Forelimb muscle (tissue), 1 donor: Measurements from ENCODE around the gene TAPBPL. TPM values are rescaled to one million over a fixed set of nuclear protein-coding genes. Genes with fewer than 3 reads are reported as not detected.
A peak's percentile ranks its signal among the peaks of the same experiment; 100 is the strongest.
"Not testable (repeated sequence)": the region's sequence is repeated elsewhere in the genome, so short reads cannot be mapped to it uniquely, and the experiment has no call there.

Experiments used
- DNase-seq: peaks from one replicate; pipeline ENCODE4 v3.0.0-alpha.2; 2013; ENCODE audit warnings: low read depth
- polyA plus RNA-seq: library from polyadenylated mRNA; unstranded; fragments of 120-200 nt; gene quantifications from one replicate; pipeline ENCODE4 v1.2.1, GENCODE V29; 2013; ENCODE audit not compliant: insufficient read length

The TAPBPL gene
- polyA plus RNA-seq, 1 donor, result 8.0 TPM

DNA sequence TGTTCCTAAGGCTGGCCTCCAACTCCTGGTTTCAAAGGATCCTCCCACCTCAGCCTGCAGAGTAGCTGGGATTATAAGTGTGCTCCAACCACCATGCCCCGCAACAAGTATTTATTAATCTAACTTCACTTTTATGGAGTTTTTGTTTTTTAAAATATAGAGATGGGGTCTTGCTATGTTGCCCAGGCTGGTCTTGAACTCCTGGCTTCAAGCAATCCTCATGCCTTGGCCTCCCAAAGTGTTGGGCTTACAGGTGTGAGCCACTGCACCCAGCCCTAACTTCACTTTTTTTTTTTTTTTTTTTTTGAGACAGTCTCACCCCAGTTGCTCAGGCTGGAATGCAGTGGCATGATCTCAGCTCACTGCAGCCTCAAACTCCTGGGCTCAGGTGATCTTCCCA, 38.8 kb downstream of the TAPBPL start:
- not testable (repeated sequence) for DNase-seq

DNA sequence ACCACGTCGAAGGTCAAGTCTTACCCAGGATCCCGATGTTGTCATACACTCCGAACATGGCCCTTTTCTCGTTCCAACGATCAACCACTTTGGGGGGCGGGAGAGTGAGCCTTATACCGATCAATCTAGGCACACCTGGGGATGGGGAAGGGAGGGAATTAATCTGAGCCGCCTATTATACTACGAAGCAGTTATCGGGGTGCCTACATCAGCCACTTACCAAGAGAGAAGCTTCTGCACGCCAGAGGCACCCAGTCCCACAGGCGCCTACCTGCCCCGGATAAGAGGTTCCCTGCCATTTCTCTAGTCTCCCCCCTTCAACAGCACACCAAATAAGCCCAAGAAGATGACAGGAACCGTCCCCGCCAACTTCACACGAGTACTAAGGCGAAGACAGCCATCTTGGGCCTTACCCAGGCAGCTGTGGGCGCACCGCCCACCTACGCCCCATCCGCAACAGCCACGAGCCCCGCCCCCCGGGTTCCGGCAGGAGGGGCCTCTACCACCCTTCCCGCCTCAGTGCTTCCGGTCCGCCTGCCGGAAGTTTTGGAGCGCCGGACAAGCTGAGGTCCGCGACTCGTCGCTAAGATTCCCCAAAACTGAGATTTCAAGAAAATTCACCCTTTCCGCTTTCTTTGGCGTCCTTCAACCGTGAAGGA, 41.1 kb downstream of the TAPBPL start, which contains the start of gene MRPL51:
TSS of gene MRPL51 (minus strand) at position 425 of the 659 bp plus-strand sequence. CDS start at position 299, 126 bp downstream.
- peak; percentile 82 for DNase-seq

DNA sequence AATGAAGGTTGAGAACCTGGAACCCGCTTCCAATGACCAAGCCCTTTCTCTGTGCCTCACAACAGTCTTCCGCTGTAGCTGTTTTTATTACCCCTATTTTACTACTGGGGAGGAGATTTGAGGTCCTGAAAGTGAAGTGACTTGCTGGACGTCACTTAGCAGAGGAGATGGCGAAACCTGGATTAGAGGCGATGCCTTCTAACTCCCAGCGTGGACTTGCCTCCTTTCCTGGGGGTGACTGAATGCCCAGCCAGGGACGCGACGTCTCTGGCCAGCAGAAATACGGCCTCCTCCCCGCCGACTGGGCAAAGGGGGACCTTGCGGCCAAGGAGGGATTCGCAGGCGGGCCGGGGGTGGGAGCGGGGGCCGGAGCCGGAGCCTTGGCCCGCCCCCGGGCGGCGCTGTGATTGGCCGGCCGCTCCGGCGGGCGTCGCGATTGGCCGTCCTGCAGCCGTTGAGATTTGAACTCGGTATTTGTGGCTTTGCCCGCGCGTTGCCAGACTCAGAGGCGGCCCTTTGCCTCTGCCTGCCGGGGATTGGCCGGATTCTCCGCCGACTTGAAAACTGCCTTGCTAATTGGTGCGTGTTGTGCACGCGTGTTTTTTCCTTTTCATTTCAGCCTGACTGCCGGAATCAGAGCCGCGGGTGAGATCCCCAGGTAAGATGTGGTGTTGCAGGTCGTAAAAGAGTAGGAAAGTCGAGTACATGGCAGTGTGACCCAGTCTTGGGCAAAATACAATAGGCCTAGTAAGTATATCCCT, 41.8 kb downstream of the TAPBPL start, which contains the start of gene NCAPD2:
TSS of gene NCAPD2 (plus strand) at position 606 of the 761 bp plus-strand sequence. CDS start 997 bp downstream, outside the sequence.
- peak; percentile 87 for DNase-seq

DNA sequence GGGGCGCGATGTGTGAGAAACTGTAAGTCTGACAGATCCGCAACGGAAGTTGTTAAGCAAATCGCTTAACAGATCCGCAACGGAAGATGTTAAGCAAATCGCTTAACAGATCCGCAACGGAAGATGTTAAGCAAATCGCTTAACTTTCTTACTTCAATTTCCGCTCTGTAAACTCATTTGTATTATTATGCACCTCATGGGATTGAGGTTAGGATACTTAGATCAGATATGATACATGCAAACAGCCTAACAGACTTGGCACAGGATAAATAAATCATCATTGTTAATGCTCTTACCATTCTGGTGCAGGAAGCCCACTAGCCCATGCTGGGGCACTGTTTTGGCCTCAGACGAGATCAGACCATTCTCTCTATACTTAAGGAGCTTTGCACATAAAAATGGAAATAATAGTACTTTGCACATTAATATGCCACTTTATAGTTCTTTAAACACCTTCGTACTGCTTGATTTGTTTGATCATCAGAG, 42.5 kb downstream of the TAPBPL start:
- no peak for DNase-seq

DNA sequence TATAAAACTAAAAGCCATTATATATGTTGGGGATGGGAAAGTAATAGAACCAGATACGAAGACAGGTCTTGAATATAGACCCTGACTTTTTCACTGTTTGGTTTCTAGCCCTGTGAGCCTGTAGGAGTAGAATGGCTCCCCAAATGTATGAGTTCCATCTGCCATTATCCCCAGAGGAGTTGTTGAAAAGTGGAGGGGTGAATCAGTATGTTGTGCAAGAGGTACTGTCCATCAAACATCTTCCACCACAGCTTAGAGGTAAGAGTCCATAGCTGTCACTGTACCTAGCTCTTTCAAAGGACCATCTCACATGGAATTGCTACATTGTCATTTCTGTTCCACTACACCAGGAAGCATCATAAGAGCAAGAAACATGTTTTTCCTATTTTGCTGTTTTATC, 43.1 kb downstream of the TAPBPL start:
- DNase-seq, result no peak

DNA sequence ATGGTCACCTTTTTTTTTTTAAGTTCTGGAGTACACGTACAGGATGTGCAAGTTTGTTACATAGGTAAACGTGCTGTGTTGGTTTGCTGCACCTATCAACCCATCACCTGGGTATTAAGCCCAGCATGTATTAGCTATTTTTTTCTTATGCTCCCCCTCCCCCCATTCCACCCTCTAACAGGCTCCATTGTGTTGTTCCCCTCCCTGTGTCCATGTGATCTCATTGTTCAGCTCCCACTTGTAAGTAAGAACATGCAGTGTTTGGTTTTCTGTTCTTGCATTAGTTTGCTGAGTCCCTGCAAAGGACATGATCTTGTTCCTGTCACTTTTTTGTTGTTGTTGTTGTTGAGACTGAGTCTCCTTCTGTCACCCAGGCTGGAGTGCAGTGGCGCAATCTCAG, 45.4 kb downstream of the TAPBPL start:
- not testable (repeated sequence) for DNase-seq

DNA sequence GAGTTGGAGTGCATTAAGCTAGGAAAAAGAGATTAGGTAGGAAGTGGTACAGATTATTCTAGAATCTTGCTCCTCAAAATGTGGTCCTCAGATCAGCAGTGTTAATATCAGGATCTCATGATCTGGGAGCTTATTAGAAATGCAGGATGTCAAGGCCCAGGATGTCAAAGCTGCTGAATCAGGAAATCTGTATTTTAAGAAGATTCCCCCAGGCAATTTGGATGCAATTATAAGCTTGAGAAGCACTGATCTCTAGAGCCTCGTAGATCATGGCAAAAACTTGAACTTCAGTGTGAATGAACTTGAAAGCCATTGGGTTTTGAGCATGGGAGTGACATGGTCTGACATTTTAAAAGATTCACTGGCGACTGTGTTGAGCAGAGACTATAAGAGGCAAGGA, 48.6 kb downstream of the TAPBPL start:
- DNase-seq, result no peak

DNA sequence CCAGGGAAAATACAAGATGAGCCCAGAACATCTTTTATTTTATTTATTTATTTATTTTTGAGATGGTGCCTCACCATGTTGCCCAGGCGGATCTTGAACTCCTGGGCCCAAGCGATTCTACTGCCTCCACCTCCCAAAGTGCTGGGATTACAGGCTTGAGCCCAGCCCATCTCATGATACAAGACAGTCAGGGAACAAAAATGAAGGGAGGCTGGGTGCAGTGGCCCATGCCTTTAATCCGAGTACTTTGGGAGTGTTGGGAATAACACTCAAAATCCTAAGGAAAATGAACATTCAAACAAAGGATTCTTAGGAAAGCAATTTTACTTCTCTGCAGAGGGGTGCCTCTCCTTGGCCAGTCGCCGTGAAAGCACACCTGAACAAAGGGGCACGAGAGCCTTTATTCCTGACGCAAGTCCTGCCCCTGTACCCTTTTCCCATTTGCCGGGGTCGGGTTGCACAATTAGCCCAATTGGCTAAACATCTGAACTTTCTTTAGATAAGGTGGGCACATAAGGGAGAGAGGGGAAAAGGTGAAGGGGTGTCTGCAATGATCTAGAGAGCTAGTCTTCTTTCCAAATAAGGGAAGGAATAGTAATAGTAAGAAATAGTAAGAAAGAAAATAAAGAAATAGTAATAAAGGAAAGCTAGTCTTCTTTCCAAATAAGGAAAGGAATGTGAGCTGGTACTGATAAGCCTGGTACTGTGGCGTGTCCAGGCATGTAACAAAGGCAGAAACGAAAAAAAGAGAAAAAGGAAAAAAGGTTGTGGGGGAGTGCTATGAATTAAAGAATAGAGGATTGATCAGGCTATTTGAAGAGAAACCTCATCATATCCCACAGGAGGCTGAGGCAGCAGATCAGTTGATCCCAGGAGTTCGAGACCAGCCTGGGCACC, 55.5 kb downstream of the TAPBPL start:
- no peak for DNase-seq

DNA sequence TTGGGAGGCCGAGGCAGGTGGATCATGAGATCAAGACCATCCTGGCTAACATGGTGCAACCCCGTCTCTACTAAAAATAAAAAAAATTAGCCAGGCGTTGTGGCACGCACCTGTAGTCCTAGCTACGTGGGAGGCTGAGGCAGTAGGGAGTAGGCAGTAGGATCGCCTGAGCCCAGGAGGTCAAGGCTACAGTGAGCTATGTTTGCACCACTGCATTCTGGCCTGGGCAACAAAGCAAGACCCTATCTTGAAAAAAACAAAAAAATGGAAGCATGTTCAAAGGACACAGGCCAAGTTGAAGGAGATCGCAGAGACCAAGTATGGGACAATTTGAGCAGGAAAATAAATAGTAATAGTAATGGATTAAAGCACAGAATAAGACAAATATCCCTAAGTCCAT, 56.2 kb downstream of the TAPBPL start:
- no peak for DNase-seq

Other genes with a start within 250 kb of the TAPBPL start
- gene PLEKHG6, start 141.4 kb upstream of the TAPBPL start, polyA plus RNA-seq, result 0.80 TPM
- gene TNFRSF1A, start 110.0 kb upstream of the TAPBPL start, polyA plus RNA-seq, result 50.8 TPM
- gene SCNN1A, start 76.5 kb upstream of the TAPBPL start, polyA plus RNA-seq, result not detected
- 37.2 TPM for gene LTBR, start 67.9 kb upstream of the TAPBPL start, polyA plus RNA-seq
- gene CD27, start 7.1 kb upstream of the TAPBPL start, polyA plus RNA-seq, result 1.5 TPM
- 9.7 TPM for gene VAMP1, start 18.6 kb downstream of the TAPBPL start, polyA plus RNA-seq
- gene MRPL51, start 41.2 kb downstream of the TAPBPL start, polyA plus RNA-seq, result 111 TPM
- 32.0 TPM for gene NCAPD2, start 42.1 kb downstream of the TAPBPL start, polyA plus RNA-seq
- gene GAPDH, start 82.5 kb downstream of the TAPBPL start, polyA plus RNA-seq, result 5,430 TPM
- gene IFFO1, start 104.0 kb downstream of the TAPBPL start, polyA plus RNA-seq, result 34.7 TPM
- gene NOP2, start 116.2 kb downstream of the TAPBPL start, polyA plus RNA-seq, result 26.0 TPM
- 158 TPM for gene CHD4, start 155.3 kb downstream of the TAPBPL start, polyA plus RNA-seq
- gene LPAR5, start 183.9 kb downstream of the TAPBPL start, polyA plus RNA-seq, result 1.1 TPM
- gene ACRBP, start 195.4 kb downstream of the TAPBPL start, polyA plus RNA-seq, result 2.0 TPM
- 46.6 TPM for gene ING4, start 211.1 kb downstream of the TAPBPL start, polyA plus RNA-seq
- gene ZNF384, start 237.3 kb downstream of the TAPBPL start, polyA plus RNA-seq, result 47.0 TPM
- 3.2 TPM for gene PIANP, start 248.8 kb downstream of the TAPBPL start, polyA plus RNA-seq